Astrocyte (in vitro differentiated cells and primary cell): ENCODE data around the gene TSC22D3. TPM values are rescaled to one million over a fixed set of nuclear protein-coding genes. Genes with fewer than 3 reads are reported as not detected.

Source experiments
- DNase-seq: peaks from one replicate; pipeline ENCODE4 v3.0.0-alpha.2; 2010; ENCODE audit warnings: low read depth
- FAIRE-seq: peaks from 2 replicates; lab custom pipeline; 2011; peaks lifted over from hg19 to GRCh38; lab: Jason Lieb, UNC
- H2AFZ ChIP-seq: 2 replicates; pipeline ENCODE4 v1.6.0; 2012; ENCODE audit warnings: low read depth, low read length, inconsistent platforms
- H3K27ac ChIP-seq: 2 replicates; pipeline ENCODE4 v1.5.1; 2011; ENCODE audit warnings: low read depth, low read length, inconsistent platforms
- H3K27me3 ChIP-seq: 2 replicates; pipeline ENCODE4 v1.6.0; 2011; ENCODE audit warnings: low read length, inconsistent platforms; ENCODE audit not compliant: insufficient read depth
- H3K36me3 ChIP-seq: 2 replicates; pipeline ENCODE4 v1.5.1; 2011; ENCODE audit warnings: low read length, inconsistent platforms; ENCODE audit not compliant: insufficient read depth
- H3K4me1 ChIP-seq: 2 replicates; pipeline ENCODE4 v1.5.1; 2011; ENCODE audit warnings: low read length, inconsistent platforms; ENCODE audit not compliant: insufficient read depth
- H3K4me2 ChIP-seq: 2 replicates; pipeline ENCODE4 v1.6.0; 2012; ENCODE audit warnings: low read length, inconsistent platforms
- H3K4me3 ChIP-seq: 2 replicates; pipeline ENCODE4 v1.5.1; 2011; ENCODE audit warnings: low read depth, mild to moderate bottlenecking, low read length, inconsistent platforms; ENCODE audit not compliant: insufficient read depth
- H3K79me2 ChIP-seq: 2 replicates; pipeline ENCODE4 v1.6.0; 2012; ENCODE audit warnings: mild to moderate bottlenecking, low read length, inconsistent platforms; ENCODE audit not compliant: insufficient read depth
- H3K9ac ChIP-seq: 2 replicates; pipeline ENCODE4 v1.6.0; 2012; ENCODE audit warnings: mild to moderate bottlenecking, low read length, inconsistent platforms
- H3K9me3 ChIP-seq: 2 replicates; pipeline ENCODE4 v1.5.1; 2012; ENCODE audit warnings: low read depth, mild to moderate bottlenecking, low read length, inconsistent platforms; ENCODE audit not compliant: insufficient read depth
- H4K20me1 ChIP-seq: 2 replicates; pipeline ENCODE4 v1.6.0; 2012; ENCODE audit warnings: low read length, inconsistent platforms; ENCODE audit not compliant: insufficient read depth
- H3K27ac Mint-ChIP-seq: one replicate; pipeline ENCODE4 v1.8.0; 2021; ENCODE audit warnings: mild to moderate bottlenecking, mixed read lengths; ENCODE audit not compliant: unreplicated experiment
- H3K27me3 Mint-ChIP-seq: one replicate; pipeline ENCODE4 v1.8.0; 2021; ENCODE audit warnings: low read depth, mixed read lengths; ENCODE audit not compliant: unreplicated experiment
- H3K36me3 Mint-ChIP-seq: one replicate; pipeline ENCODE4 v1.8.0; 2021; ENCODE audit warnings: low read depth, mixed read lengths; ENCODE audit not compliant: unreplicated experiment
- H3K4me1 Mint-ChIP-seq: one replicate; pipeline ENCODE4 v1.8.0; 2021; ENCODE audit warnings: low read depth, mixed read lengths; ENCODE audit not compliant: unreplicated experiment
- H3K4me3 Mint-ChIP-seq: one replicate; pipeline ENCODE4 v1.8.0; 2021; ENCODE audit warnings: mild to moderate bottlenecking, moderate library complexity, mixed read lengths; ENCODE audit not compliant: unreplicated experiment
- H3K9me3 Mint-ChIP-seq: one replicate; pipeline ENCODE4 v1.8.0; 2021; ENCODE audit warnings: mild to moderate bottlenecking, mixed read lengths; ENCODE audit not compliant: unreplicated experiment
- EZH2 ChIP-seq: IDR thresholded peaks from 2 replicates; pipeline ENCODE4 v1.6.1; 2012; ENCODE audit warnings: mild to moderate bottlenecking, low read length, inconsistent platforms; ENCODE audit not compliant: insufficient read depth
- total RNA-seq: library from RNA; stranded (reverse); gene quantifications from 2 replicates; pipeline ENCODE4 v1.2.1, GENCODE V29; 2021
- TF ChIP-seq, protein P1 (sequence below): IDR thresholded peaks from 2 replicates; pipeline ENCODE4 v1.5.1; 2011; ENCODE audit warnings: low read depth, mild to moderate bottlenecking, inconsistent platforms, low read length, moderate library complexity; ENCODE audit not compliant: insufficient read depth

TSC22D3 gene
- total RNA-seq, 1 donor from 2014 or later, result 30.7 TPM

DNA sequence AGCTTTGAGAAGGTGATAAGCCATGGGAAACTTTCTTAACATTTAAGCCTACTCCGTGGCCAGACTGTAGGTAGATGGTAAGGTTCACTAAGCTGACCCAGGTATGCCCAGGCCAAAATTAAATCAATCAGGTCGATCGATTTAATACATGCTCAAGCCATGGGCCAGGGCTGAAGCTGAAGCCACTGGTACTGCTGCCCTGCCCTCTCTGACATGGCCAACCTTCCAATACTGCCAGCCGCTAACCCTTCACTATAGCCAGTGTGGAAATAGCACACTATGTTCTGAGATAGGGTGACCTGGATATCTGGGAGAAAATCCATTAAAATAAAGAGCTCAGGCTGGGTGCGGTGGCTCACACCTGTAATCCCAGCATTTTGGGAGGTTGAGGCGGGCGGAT is 31.6 kb downstream of the TSC22D3 start:
- H3K4me2 ChIP-seq, result no peak overlapping the region
- H3K27ac ChIP-seq, result no peak overlapping the region
- Mint-ChIP-seq H3K9me3 (no peaks in the 10 kb centered on the region), H3K36me3 (peaks cover 1% of the 10 kb centered on the region), H3K4me3 (no peak overlapping the region), H3K27me3 (peaks cover 1% of the 10 kb centered on the region), H3K4me1 (peaks cover 21% of the 10 kb centered on the region), H3K27ac (no peak overlapping the region)
- H3K79me2 ChIP-seq, result no peaks in the 10 kb centered on the region
- no peak for TF ChIP-seq EZH2
- TF ChIP-seq, protein P1, sequence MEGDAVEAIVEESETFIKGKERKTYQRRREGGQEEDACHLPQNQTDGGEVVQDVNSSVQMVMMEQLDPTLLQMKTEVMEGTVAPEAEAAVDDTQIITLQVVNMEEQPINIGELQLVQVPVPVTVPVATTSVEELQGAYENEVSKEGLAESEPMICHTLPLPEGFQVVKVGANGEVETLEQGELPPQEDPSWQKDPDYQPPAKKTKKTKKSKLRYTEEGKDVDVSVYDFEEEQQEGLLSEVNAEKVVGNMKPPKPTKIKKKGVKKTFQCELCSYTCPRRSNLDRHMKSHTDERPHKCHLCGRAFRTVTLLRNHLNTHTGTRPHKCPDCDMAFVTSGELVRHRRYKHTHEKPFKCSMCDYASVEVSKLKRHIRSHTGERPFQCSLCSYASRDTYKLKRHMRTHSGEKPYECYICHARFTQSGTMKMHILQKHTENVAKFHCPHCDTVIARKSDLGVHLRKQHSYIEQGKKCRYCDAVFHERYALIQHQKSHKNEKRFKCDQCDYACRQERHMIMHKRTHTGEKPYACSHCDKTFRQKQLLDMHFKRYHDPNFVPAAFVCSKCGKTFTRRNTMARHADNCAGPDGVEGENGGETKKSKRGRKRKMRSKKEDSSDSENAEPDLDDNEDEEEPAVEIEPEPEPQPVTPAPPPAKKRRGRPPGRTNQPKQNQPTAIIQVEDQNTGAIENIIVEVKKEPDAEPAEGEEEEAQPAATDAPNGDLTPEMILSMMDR, result no peak
- peaks cover 6% of the 10 kb centered on the region for H3K27me3 ChIP-seq
- no peak overlapping the region for H2AFZ ChIP-seq
- H3K4me3 ChIP-seq, result no peak overlapping the region
- H3K9ac ChIP-seq, result no peak overlapping the region
- H3K36me3 ChIP-seq, result no peaks in the 10 kb centered on the region
- DNase-seq, result no peak
- H4K20me1 ChIP-seq, result no peaks in the 10 kb centered on the region
- FAIRE-seq, result no peak
- peaks cover 8% of the 10 kb centered on the region for H3K4me1 ChIP-seq
- no peaks in the 10 kb centered on the region for H3K9me3 ChIP-seq

DNA sequence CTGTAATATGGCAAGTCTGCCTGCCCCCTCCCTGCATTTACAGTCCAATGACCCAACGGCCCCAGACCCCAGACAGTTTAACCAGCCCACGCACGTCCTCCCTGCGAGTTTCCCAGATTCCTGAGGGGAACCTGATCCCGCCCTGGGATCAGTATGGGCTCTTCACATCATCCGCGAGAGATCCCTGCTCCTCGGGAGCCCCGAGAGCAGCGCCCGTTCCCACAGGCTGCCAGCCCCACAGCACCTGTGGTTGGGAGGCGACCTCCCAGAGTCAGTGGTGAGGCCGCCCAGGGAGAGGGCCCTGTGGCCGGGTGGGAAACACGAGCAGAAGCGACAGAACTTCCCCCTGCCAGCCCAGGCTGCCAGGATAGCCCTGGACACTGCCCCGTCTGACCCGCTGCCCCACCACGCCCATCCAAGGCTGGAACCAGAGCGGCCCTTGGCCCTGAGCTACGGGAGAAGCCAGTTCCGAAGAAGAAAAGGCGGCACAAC is 32.8 kb downstream of the TSC22D3 start:
- Mint-ChIP-seq H3K27me3 (peaks cover 1% of the 10 kb centered on the region), H3K27ac (no peak overlapping the region), H3K4me1 (peaks cover 14% of the 10 kb centered on the region), H3K36me3 (no peaks in the 10 kb centered on the region), H3K4me3 (no peak overlapping the region), H3K9me3 (no peaks in the 10 kb centered on the region)
- Histone ChIP-seq H3K9me3 (no peaks in the 10 kb centered on the region), H3K79me2 (no peaks in the 10 kb centered on the region), H3K27ac (no peak overlapping the region), H2AFZ (peak overlapping the region; percentile 47), H3K9ac (no peak overlapping the region), H3K4me3 (no peak overlapping the region), H3K36me3 (no peaks in the 10 kb centered on the region), H4K20me1 (no peaks in the 10 kb centered on the region), H3K4me1 (peaks cover 4% of the 10 kb centered on the region), H3K27me3 (peaks cover 6% of the 10 kb centered on the region), H3K4me2 (no peak overlapping the region)
- no peak for DNase-seq
- TF ChIP-seq, protein P1, result no peak
- no peak for TF ChIP-seq EZH2
- no peak for FAIRE-seq

DNA sequence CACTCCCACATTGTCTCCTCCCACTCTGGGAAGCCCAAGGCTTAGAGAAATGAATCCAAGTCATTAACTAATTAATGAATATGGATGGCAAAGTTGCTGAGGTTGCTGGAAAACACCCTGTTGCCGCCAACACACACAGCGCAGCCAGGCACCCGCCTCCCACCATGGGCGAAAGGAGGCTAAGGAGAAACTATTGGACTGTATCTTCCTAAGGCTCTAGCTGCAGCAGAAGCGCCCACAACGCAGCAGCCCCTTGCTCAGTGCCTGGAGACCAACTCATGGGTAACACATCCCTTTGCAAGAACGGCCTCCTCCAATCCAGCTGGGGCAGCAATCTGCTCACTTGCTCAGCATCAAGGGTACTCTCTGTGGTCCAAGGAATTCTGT is 34.2 kb downstream of the TSC22D3 start:
- no peak for FAIRE-seq
- no peak overlapping the region for H3K4me3 Mint-ChIP-seq
- Histone ChIP-seq H3K79me2 (no peaks in the 10 kb centered on the region), H3K4me2 (peak overlapping the region; percentile 78), H3K27me3 (peaks cover 6% of the 10 kb centered on the region), H4K20me1 (no peaks in the 10 kb centered on the region), H2AFZ (no peak overlapping the region), H3K9me3 (no peaks in the 10 kb centered on the region), H3K9ac (no peak overlapping the region), H3K4me3 (no peak overlapping the region), H3K4me1 (no peaks in the 10 kb centered on the region), H3K36me3 (no peaks in the 10 kb centered on the region), H3K27ac (no peak overlapping the region)
- no peak overlapping the region for H3K27ac Mint-ChIP-seq
- TF ChIP-seq, protein P1, result no peak
- no peak for TF ChIP-seq EZH2
- DNase-seq, result no peak
- H3K9me3 Mint-ChIP-seq, result no peaks in the 10 kb centered on the region
- H3K36me3 Mint-ChIP-seq, result no peaks in the 10 kb centered on the region
- H3K27me3 Mint-ChIP-seq, result peaks cover 1% of the 10 kb centered on the region
- peaks cover 3% of the 10 kb centered on the region for H3K4me1 Mint-ChIP-seq
